Measurements from ENCODE around the gene MNS1. TPM values are rescaled to one million over a fixed set of nuclear protein-coding genes. Genes with fewer than 3 reads are reported as not detected.

MNS1 gene
- under 0.01 and 0.09 TPM in 2 replicates for total RNA-seq

GRCh38 chr15:56464893-56465520 lies at the start of gene MNS1:
Gene MNS1, minus strand, starts transcription at chr15:56465137. Its CDS starts 165 bp downstream, at chr15:56464972.

Other genes starting within 250 kb of the MNS1 start
- 2.4 and 4.1 TPM in 2 replicates for gene RFX7, start 221.3 kb downstream of the MNS1 start, total RNA-seq
- gene TEX9, start 99.7 kb downstream of the MNS1 start, total RNA-seq: 0.11 and 0.34 TPM in 2 replicates